Activated CD4-positive, alpha-beta T cell treated with anti-CD3 and anti-CD28 coated beads for 36 hours (primary cell): ENCODE results near the gene RPS3. TPM values are rescaled to one million over a fixed set of nuclear protein-coding genes. Genes with fewer than 3 reads are reported as not detected.

Experiments
- ATAC-seq: fragments of 200-7000 bp; cut with Tn5 transposase; one replicate; pipeline ENCODE4 v1.10.0; 2021; ENCODE audit warnings: mild to moderate bottlenecking, moderate library complexity
- CTCF ChIA-PET: fragments of 350-600 bp; sonication (Branson Sonifier 250); formaldehyde crosslinking; loops from one replicate; lab custom pipeline; 2021; ENCODE audit warnings: antibody characterized with exemption; lab: Charles Lee
- POLR2A ChIA-PET: fragments of 350-600 bp; sonication (Branson Sonifier 250); formaldehyde crosslinking; loops from one replicate; lab custom pipeline; 2021; ENCODE audit warnings: antibody characterized with exemption, inconsistent platforms; lab: Charles Lee
- DNase-seq: peaks from one replicate; pipeline ENCODE4 v3.0.0-alpha.2; 2020
- H3K27ac Mint-ChIP-seq: one replicate; pipeline ENCODE4 v1.8.0; 2021; ENCODE audit warnings: mixed read lengths
- H3K27me3 Mint-ChIP-seq: one replicate; pipeline ENCODE4 v1.8.0; 2021; ENCODE audit warnings: mixed read lengths
- H3K36me3 Mint-ChIP-seq: one replicate; pipeline ENCODE4 v1.8.0; 2021; ENCODE audit warnings: low read depth, mixed read lengths
- H3K4me1 Mint-ChIP-seq: one replicate; pipeline ENCODE4 v1.8.0; 2021; ENCODE audit warnings: mixed read lengths
- H3K4me3 Mint-ChIP-seq: one replicate; pipeline ENCODE4 v1.8.0; 2021; ENCODE audit warnings: mild to moderate bottlenecking, moderate library complexity, mixed read lengths
- H3K9me3 Mint-ChIP-seq: one replicate; pipeline ENCODE4 v1.8.0; 2021; ENCODE audit warnings: low read depth, mixed read lengths
- intact Hi-C, 2 experiments: fragments of 100-400 bp; cut with DNase I in 1 of 2; cut with micrococcal nuclease in 1 of 2; formaldehyde crosslinking; loops; one replicate each; pipeline versions ENCODE4 v1.14.2 to v1.15.1; 2022 to 2024; cut with DNase I, micrococcal nuclease
- total RNA-seq, 2 experiments: library from RNA; stranded (reverse); gene quantifications; one replicate each; pipeline ENCODE4 v1.2.3, GENCODE V29; 2021

Gene RPS3
- total RNA-seq, 2 experiments from 2014 or later: 4,536 to 4,569 TPM

DNA sequence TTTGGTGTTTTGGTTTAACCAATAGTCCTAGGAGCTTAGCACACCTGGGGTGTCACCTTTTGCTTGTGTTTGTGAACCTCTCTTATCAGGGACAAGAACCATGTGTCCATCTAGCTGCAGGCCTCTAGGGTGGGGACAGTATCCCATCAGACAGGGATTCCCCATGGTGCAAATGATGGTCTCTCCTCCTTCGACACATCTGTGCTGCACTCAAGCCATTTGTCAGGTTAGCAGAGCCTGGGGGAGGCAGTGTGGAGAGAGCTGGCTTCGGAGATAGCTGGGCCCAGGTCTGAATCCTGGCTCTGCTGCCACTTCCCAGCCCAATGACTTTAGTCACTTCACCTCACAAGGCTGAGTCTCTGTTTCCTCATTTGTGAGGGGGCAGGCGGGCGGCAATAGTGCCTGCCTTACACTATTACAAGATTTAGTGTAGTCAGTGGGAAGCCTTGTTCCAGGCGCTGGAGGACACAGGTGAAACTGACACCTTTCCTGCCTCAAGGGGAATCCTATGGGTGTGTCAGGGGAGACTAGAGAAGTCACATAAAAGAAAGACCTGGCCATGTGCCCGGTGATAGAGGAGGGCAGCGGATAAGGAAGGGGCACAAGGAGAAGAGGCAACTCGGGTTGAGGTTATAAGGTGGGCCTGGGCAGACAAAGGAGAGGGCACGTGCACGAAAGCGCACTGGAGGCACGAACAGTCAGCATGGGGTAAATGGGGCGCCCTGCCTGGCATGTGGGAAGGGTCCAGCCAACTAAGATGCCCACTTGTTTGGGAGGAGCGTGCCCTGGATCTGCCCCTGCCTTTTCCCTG is 21.1 kb downstream of the RPS3 start:
- Mint-ChIP-seq H3K4me3 (no peak overlapping the region), H3K36me3 (peaks cover 13% of the 10 kb centered on the region), H3K4me1 (no peaks in the 10 kb centered on the region), H3K27me3 (no peaks in the 10 kb centered on the region), H3K27ac (no peak overlapping the region), H3K9me3 (no peaks in the 10 kb centered on the region)
- CTCF ChIA-PET: interaction anchor here (0.6 kb wide), 1 partner anchor 24 kb away, joined by 3 read pairs; no protein-coding TSS in a partner anchor
- ATAC-seq (no peak), DNase-seq (no peak)
- POLR2A ChIA-PET: no interaction called here
- intact Hi-C loops: no loop called here

DNA sequence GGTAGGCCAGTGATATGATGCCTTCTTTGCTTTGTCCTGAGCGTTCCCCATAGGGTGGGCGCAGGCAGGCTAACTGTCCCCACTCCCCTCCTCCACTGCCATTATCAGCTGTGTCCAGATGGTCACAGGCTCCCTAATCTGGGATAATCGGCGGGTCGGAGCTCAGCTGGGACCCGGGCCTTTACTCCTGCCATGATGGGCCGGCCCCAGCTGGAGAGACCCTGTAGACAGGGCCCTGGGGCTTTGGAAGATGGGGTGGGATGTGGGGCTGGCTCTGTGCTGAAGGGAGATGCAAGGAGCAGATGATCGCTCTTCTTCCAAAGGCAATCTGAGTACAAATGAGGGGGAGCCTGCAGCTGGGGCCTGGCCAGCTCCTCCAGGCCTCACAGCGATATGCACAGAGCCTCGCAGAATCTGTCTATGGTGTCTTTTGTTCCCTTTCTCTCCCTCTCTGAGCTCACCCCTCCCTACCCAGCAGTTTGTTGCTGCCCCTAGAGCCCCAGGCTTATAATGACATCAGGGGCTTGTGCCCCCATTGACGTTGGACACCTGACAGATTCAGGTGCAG is 21.8 kb downstream of the RPS3 start:
- Mint-ChIP-seq H3K27ac (no peak overlapping the region), H3K4me1 (no peaks in the 10 kb centered on the region), H3K9me3 (no peaks in the 10 kb centered on the region), H3K4me3 (no peak overlapping the region), H3K27me3 (no peaks in the 10 kb centered on the region), H3K36me3 (peaks cover 10% of the 10 kb centered on the region)
- intact Hi-C loops: no loop called here
- ChIA-PET CTCF (interaction anchor here (0.6 kb wide), 1 partner anchor 25 kb away, joined by 3 read pairs; no protein-coding TSS in a partner anchor), POLR2A (no interaction called here)
- no peak for ATAC-seq
- no peak for DNase-seq

DNA sequence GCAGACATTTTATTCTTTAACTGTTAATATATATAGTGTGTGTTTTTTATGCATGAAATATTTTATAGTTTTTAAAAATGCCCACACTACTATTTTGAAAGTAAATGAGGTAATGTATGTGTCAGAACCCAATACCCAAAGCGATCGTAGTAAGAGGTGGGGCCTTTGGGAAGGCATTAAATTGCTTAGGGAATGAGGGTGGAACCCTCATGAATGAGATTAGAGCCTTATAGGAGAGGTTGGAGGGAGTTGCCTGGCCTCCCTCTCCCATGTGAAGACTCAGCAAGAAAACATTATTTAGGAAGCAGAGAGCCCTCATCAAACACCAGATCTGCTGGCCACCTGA is 22.6 kb downstream of the RPS3 start:
- Mint-ChIP-seq H3K27ac (no peak overlapping the region), H3K36me3 (peaks cover 6% of the 10 kb centered on the region), H3K9me3 (no peaks in the 10 kb centered on the region), H3K27me3 (no peaks in the 10 kb centered on the region), H3K4me1 (no peaks in the 10 kb centered on the region), H3K4me3 (no peak overlapping the region)
- POLR2A ChIA-PET: no interaction called here
- DNase-seq (no peak), ATAC-seq (no peak)
- intact Hi-C loops: no loop called here
- CTCF ChIA-PET: interaction anchor here (0.7 kb wide), 1 partner anchor 92 kb away, joined by 4 read pairs; no protein-coding TSS in a partner anchor

DNA sequence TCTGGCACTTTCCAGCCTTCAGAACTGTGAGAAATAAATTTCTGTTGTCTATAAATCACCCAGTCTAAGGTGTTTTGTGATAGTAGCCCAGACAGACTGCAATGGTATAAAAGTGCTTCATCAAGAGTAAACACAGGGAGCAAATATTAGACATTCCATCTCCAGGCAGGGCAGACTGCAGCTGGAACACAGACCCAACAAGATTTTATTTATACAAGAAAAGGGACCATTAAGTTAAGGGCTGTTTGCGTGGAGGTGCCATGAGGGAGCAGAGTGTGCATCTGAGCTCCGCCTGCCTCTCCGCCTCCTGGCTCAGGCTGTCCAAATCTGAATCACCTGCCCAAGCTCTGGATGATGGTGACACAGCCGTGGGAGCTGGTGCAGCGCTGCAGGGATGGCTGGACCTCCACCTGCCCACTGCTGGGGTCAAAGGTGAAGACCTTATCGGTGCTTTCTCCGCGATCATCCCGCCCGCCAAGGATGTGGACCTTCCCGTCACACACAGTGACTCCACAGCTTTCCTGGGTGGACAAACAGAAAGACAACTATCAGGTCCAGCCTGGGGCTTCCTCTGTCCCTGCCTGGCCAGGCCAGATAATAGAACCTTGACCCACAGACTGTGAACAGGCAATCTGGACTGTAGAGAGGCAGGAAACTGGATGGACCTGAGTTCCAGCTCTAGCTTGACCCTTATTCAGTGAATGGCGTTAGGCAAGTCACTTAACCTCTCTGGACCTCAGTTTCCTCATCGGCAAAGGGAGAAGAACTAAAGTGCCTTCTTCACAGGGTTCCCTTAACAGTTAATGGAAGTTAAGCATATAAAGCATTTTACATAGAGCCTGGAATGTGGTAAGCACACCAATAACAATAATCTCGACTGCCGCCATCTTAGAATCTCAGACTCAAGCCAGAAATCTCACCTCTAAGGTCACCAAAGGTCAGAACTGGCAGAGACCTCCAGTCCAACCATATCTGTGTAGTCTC is 23.2 kb downstream of the RPS3 start:
- DNase-seq: no peak
- ChIA-PET CTCF (interaction anchor here (0.5 to 0.7 kb wide), 2 partner anchors 91 to 92 kb away, joined by 3 to 4 read pairs; no protein-coding TSS in a partner anchor), POLR2A (no interaction called here)
- Mint-ChIP-seq H3K27ac (no peak overlapping the region), H3K4me1 (no peaks in the 10 kb centered on the region), H3K9me3 (no peaks in the 10 kb centered on the region), H3K27me3 (no peaks in the 10 kb centered on the region), H3K4me3 (no peak overlapping the region), H3K36me3 (peaks cover 4% of the 10 kb centered on the region)
- no peak for ATAC-seq
- intact Hi-C loops: no loop called here

DNA sequence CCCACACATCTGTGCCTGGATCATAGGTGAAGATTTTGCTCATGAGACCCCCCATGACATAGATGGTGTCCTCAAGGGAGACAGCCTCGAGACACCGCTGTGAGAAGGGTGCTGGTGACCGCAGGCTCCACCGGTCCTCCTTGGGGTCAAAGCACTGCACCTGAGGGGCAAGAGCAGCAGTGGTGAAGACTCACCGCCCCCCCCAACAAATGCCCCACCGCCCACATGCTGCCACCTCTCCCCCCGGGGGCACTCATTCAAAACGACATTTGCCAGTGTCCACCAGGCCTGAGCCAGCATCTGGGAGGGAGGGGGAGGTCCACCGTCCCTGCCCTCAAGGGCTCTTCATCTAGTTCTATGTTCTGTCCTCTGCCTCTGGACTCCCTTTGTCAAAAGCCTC is 24.4 kb downstream of the RPS3 start:
- intact Hi-C loops: no loop called here
- no peak for ATAC-seq
- DNase-seq: no peak
- Mint-ChIP-seq H3K4me1 (peaks cover 4% of the 10 kb centered on the region), H3K27ac (no peak overlapping the region), H3K9me3 (peaks cover under 1% of the 10 kb centered on the region), H3K36me3 (peaks cover 6% of the 10 kb centered on the region), H3K27me3 (peaks cover 10% of the 10 kb centered on the region), H3K4me3 (no peak overlapping the region)
- ChIA-PET CTCF (no interaction called here), POLR2A (interaction anchor here (0.6 kb wide), 1 partner anchor 1652 kb away, joined by 3 read pairs; no protein-coding TSS in a partner anchor)

DNA sequence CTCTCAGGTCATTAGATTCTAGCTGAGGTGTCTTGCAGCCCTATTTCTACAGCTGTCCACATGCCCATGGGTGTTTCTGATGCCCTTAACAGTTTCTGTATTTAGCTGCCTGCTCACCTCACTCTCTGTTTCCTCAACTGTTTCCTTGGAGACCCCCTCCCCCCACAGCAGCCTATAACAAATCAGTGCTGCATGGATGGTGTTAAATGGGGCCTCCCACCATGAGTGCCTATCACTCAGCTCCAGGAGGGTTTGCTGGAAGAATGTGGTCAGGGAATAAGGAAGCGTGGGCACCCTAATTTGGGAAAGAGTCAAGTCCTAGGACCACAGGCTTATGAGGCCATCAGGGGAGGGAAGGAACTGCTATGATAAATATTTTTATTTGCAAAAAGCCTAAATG is 25.1 kb downstream of the RPS3 start:
- Mint-ChIP-seq H3K4me3 (no peak overlapping the region), H3K27me3 (peaks cover 16% of the 10 kb centered on the region), H3K4me1 (peaks cover 11% of the 10 kb centered on the region), H3K27ac (no peak overlapping the region), H3K36me3 (peaks cover 13% of the 10 kb centered on the region), H3K9me3 (peaks cover 7% of the 10 kb centered on the region)
- intact Hi-C loops: no loop called here
- DNase-seq: no peak
- ChIA-PET CTCF (no interaction called here), POLR2A (no interaction called here)
- no peak for ATAC-seq

DNA sequence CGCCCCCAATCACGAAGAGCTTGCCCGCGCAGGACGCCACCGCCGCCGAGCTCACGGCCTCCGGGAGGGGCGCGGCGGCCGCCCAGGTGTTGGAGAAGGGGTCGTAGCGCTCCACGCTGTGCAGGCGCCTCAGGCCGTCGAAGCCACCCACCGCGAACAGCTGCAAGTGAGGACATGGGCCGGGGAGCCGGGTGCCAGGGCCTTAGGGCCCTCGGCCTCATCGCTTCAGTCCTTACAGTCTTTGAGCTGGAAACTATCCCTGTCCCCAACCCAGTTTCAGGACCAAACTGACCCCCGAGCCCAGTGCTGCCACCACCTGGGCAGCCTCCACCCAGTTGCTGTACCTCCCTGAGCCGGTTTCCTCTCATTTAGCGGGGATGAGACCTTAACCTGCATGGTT is 26.1 kb downstream of the RPS3 start:
- intact Hi-C loops: no loop called here
- Mint-ChIP-seq H3K27me3 (peaks cover 18% of the 10 kb centered on the region), H3K27ac (no peak overlapping the region), H3K9me3 (peaks cover 8% of the 10 kb centered on the region), H3K4me1 (peaks cover 12% of the 10 kb centered on the region), H3K4me3 (no peak overlapping the region), H3K36me3 (peaks cover 14% of the 10 kb centered on the region)
- ChIA-PET CTCF (interaction anchor here (0.7 to 0.8 kb wide), 2 partner anchors 38 to 44 kb away, joined by 3 to 4 read pairs; no protein-coding TSS in a partner anchor), POLR2A (no interaction called here)
- ATAC-seq (no peak), DNase-seq (no peak)

DNA sequence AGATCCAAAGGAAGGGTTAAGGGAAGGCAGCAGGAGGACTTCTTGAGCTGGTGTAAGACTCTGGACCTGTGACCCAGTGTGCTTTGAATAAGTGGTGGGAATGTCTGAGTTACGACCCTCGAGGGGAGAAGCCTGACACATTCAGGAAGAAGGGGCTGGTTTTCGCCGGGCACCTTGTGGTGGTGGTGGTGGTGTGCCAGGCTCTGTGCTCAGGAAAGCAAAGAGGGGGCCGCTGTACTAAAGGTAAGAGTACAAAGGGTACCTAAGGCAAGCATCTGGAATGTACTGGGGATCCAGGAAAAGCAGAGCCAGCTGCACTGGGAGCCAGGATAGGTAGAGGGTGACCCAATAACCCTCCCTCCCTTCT is 27.4 kb downstream of the RPS3 start:
- peaks cover 16% of the 10 kb centered on the region for H3K4me1 Mint-ChIP-seq
- ATAC-seq: no peak
- POLR2A ChIA-PET: interaction anchor here (0.7 kb wide), 1 partner anchor 27 kb away, joined by 3 read pairs; no protein-coding TSS in a partner anchor
- H3K36me3 Mint-ChIP-seq: peaks cover 14% of the 10 kb centered on the region
- no peak overlapping the region for H3K27ac Mint-ChIP-seq
- no peak overlapping the region for H3K4me3 Mint-ChIP-seq
- H3K27me3 Mint-ChIP-seq: peaks cover 30% of the 10 kb centered on the region
- intact Hi-C loops: no loop called here
- CTCF ChIA-PET: interaction anchor here (0.5 to 1.5 kb wide), 3 partner anchors 18 to 110 kb away, joined by 3 to 5 read pairs (median 3); no protein-coding TSS in a partner anchor
- H3K9me3 Mint-ChIP-seq: peaks cover 8% of the 10 kb centered on the region
- DNase-seq: no peak

DNA sequence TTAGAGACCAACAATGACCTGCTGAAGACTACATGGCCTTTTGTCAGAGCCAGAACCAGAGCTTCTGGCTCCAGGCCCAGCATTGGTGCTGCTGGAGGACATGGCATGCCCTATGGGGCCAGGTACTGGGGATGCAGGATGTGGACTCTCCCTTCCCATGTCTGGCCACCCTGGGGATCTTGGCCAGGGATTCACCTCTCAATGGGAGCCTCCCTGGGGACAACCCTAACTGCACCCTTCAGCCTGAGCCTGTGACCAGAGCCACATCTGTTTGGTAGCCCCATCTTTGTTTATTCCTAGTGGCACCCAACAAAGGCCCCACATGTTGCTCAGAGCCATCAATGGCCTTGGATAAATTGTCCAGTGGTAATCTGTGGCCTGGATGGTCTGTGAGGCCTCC is 27.9 kb downstream of the RPS3 start:
- Mint-ChIP-seq H3K27me3 (peaks cover 35% of the 10 kb centered on the region), H3K27ac (no peak overlapping the region), H3K4me3 (no peak overlapping the region), H3K9me3 (peaks cover 8% of the 10 kb centered on the region), H3K36me3 (peaks cover 12% of the 10 kb centered on the region), H3K4me1 (peaks cover 16% of the 10 kb centered on the region)
- DNase-seq (no peak), ATAC-seq (no peak)
- CTCF ChIA-PET: interaction anchor here (1.5 kb wide), 2 partner anchors 19 to 104 kb away, joined by 3 to 7 read pairs; no protein-coding TSS in a partner anchor
- POLR2A ChIA-PET: no interaction called here
- intact Hi-C loops: no loop called here

DNA sequence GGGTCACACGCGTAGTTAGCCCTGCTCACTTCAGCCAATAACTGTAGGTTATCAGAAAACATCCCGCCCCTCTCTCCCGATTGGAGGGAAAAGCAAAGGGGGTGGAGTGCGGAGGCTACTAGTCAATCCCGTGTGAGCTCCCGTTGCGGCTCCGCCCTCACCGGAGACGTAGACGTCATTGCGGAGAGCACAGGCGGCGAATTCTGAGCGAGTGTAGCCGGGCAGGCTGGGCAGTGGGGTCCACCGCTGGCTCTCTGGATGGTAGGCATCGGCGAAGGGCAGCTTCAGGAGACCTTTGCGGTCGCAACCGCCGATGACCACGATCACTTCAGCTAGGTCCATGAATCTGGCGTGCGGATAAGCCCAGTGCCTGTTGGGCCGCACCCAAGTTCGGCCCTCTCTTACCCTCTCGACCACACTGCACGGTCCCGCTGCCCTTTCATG is 29.0 kb downstream of the RPS3 start:
- peaks cover 16% of the 10 kb centered on the region for H3K4me1 Mint-ChIP-seq
- peaks cover 10% of the 10 kb centered on the region for H3K36me3 Mint-ChIP-seq
- peak overlapping the region; percentile 19 for H3K4me3 Mint-ChIP-seq
- CTCF ChIA-PET: interaction anchor here (0.8 to 1.5 kb wide), 2 partner anchors 20 to 148 kb away, joined by 4 to 7 read pairs; no protein-coding TSS in a partner anchor
- intact Hi-C loops: no loop called here
- POLR2A ChIA-PET: interaction anchor here (1.0 kb wide), 1 partner anchor 19 kb away, joined by 3 read pairs; no protein-coding TSS in a partner anchor
- H3K27me3 Mint-ChIP-seq: peaks cover 45% of the 10 kb centered on the region
- DNase-seq (peak; percentile 83), ATAC-seq (peak; percentile 69)
- H3K27ac Mint-ChIP-seq: no peak overlapping the region
- peaks cover 8% of the 10 kb centered on the region for H3K9me3 Mint-ChIP-seq
